Upper lobe of left lung (tissue), 6 donors: ENCODE measurements around the gene GLB1L3. TPM values are rescaled to one million over a fixed set of nuclear protein-coding genes. Genes with fewer than 3 reads are reported as not detected.

ENCODE experiments used
- ATAC-seq, 2 donors: fragments of 200-7000 bp; cut with Tn5 transposase; one replicate each; pipeline ENCODE4 v1.9.1; 2022; ENCODE audit warnings: mild to moderate bottlenecking in 2 of 2, moderate library complexity in 2 of 2; ENCODE audit not compliant: low FRiP score in 2 of 2
- DNase-seq, 2 donors: peaks; one replicate each; pipeline ENCODE4 v3.0.0-alpha.2; 2019 to 2020
- H3K27ac ChIP-seq, 4 donors: fragments of 200-600 bp; sonication (generic); one replicate each; pipeline ENCODE4 v1.5.1; 2016 to 2019
- H3K27me3 ChIP-seq, 4 donors: fragments of 200-600 bp; sonication (generic); one replicate each; pipeline ENCODE4 v1.5.1; 2017 to 2019
- H3K36me3 ChIP-seq, 4 donors: fragments of 200-600 bp; sonication (generic); one replicate each; pipeline ENCODE4 v1.5.1; 2016 to 2019
- H3K4me1 ChIP-seq, 4 donors: fragments of 200-600 bp; sonication (generic); one replicate each; pipeline ENCODE4 v1.5.1; 2018 to 2019
- H3K4me3 ChIP-seq, 4 donors: fragments of 200-600 bp; sonication (generic); one replicate each; pipeline ENCODE4 v1.5.1; 2017 to 2019; ENCODE audit warnings: mild to moderate bottlenecking in 2 of 4, moderate library complexity in 1 of 4
- H3K9me3 ChIP-seq, 4 donors: fragments of 200-600 bp; sonication (generic); one replicate each; pipeline ENCODE4 v1.5.1; 2018 to 2019
- CTCF ChIP-seq, 6 experiments: fragments of 450-650 bp in 4 of 6; fragments of 200-600 bp in 2 of 6; sonication (generic) in 2 of 6; IDR thresholded peaks; one replicate each; pipeline ENCODE4 v1.5.1; 2016 to 2019; ENCODE audit warnings: antibody characterized with exemption in 6 of 6
- EP300 ChIP-seq, 4 donors: sonication (generic); formaldehyde crosslinking; IDR thresholded peaks; one replicate each; pipeline ENCODE4 v1.5.1; 2017; ENCODE audit warnings: antibody characterized with exemption in 4 of 4, control low read depth in 2 of 4
- POLR2A ChIP-seq, 4 donors: fragments of 450-650 bp; IDR thresholded peaks; one replicate each; pipeline ENCODE4 v1.5.1; 2016 to 2017; ENCODE audit warnings: antibody characterized with exemption in 4 of 4, mild to moderate bottlenecking in 2 of 4
- POLR2AphosphoS5 ChIP-seq, 2 donors: sonication (generic); formaldehyde crosslinking; IDR thresholded peaks; one replicate each; pipeline ENCODE4 v1.5.1; 2017; ENCODE audit warnings: antibody characterized with exemption in 2 of 2
- WGBS, 2 donors: methylation state at CpG; one replicate each; pipeline ENCODE4 v1.1.5; 2017 to 2018; 5-methylcytosine and 5-hydroxymethylcytosine counted together
- total RNA-seq, 6 donors: library from RNA; depleted of rRNA in 4 of 6; stranded (reverse); fragments of >200 nt in 4 of 6; gene quantifications; one replicate each; pipeline versions ENCODE4 v1.1.0 to v1.2.1, GENCODE V29; 2016 to 2021
- donor health status: DM: no; HTN: no; CAD: no; lungs with moderate emphysema.
- donor health status: DM: no; HTN: yes; CAD: no; lungs with severe emphysema.

The GLB1L3 gene
- total RNA-seq, 6 donors from 2014 or later: 0.17 to 1.3 (median 1.0) TPM; not detected in 2

GRCh38 chr11:134236834-134237556, 39.2 kb upstream of the GLB1L3 start:
- Histone ChIP-seq H3K4me3 (no peak overlapping the region), H3K9me3 (no peaks in the 10 kb centered on the region), H3K4me1 (peaks cover 0 to 7% (median 5%) of the 10 kb centered on the region in 4 donors), H3K27ac (no peak overlapping the region), H3K36me3 (peaks cover 0 to 66% (median 30%) of the 10 kb centered on the region in 4 donors), H3K27me3 (no peaks in the 10 kb centered on the region)
- ATAC-seq (no peak), DNase-seq (no peak)
- WGBS, 2 donors: 86% methylated on average over 7 of the region's 7 CpGs
- TF ChIP-seq EP300 (IDR thresholded peaks at IDR 0.05): no peak
- TF ChIP-seq POLR2A (IDR thresholded peaks at IDR 0.05): no peak

- no peak overlapping the region for H3K4me3 ChIP-seq
- no peak for TF ChIP-seq EP300 (IDR thresholded peaks at IDR 0.05)
- TF ChIP-seq CTCF (IDR thresholded peaks at IDR 0.05): no peak
- TF ChIP-seq POLR2AphosphoS5 (IDR thresholded peaks at IDR 0.05): peak in 1 of 2 donors; percentile 36
- TF ChIP-seq POLR2A (IDR thresholded peaks at IDR 0.05): no peak
- ATAC-seq (no peak), DNase-seq (no peak)
- 76 to 83% methylated on average over 11 of the region's 11 CpGs for WGBS, 2 donors
- H3K4me1 ChIP-seq: peaks cover 0 to 3% (median under 1%) of the 10 kb centered on the region in 4 donors
- no peaks in the 10 kb centered on the region for H3K27me3 ChIP-seq
- no peaks in the 10 kb centered on the region for H3K9me3 ChIP-seq
- peaks cover 0 to 72% (median 31%) of the 10 kb centered on the region in 4 donors for H3K36me3 ChIP-seq
- no peak overlapping the region for H3K27ac ChIP-seq
Measured at GRCh38 chr11:134237557-134237922, 38.6 kb upstream of the GLB1L3 start.

DNA sequence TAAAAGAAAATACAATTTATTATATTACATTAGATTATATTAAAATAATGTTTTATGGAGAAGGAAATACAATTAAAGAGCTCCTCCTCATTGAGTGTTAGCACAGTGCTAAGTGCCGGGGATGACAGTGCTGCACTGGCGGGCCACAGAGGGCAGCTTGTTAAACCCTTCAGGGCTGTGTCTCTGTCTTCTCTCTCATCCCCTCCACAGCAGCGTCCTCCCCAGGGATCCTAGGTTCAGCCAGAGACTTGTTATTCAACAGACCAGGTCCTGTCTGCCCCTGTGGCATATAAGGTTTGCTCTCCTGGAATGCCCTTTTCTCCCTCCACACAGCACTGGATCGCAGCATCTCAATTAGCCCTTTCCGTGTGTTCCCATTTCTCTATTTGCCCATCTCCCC, 37.2 kb upstream of the GLB1L3 start:
- WGBS, 2 donors: 94 to 99% methylated on average over 5 of the region's 5 CpGs
- no peak for DNase-seq
- Histone ChIP-seq H3K4me3 (no peak overlapping the region), H3K27me3 (no peaks in the 10 kb centered on the region), H3K9me3 (no peaks in the 10 kb centered on the region), H3K27ac (no peak overlapping the region), H3K36me3 (peaks cover 0 to 86% (median 39%) of the 10 kb centered on the region in 4 donors), H3K4me1 (no peaks in the 10 kb centered on the region)
- no peak for TF ChIP-seq POLR2AphosphoS5 (IDR thresholded peaks at IDR 0.05)
- TF ChIP-seq CTCF (IDR thresholded peaks at IDR 0.05): no peak
- TF ChIP-seq EP300 (IDR thresholded peaks at IDR 0.05): no peak
- TF ChIP-seq POLR2A (IDR thresholded peaks at IDR 0.05): no peak
- ATAC-seq: no peak

GRCh38 chr11:134240592-134240991, 35.6 kb upstream of the GLB1L3 start:
- H3K36me3 ChIP-seq: peaks cover 4 to 96% (median 49%) of the 10 kb centered on the region in 4 donors

DNA sequence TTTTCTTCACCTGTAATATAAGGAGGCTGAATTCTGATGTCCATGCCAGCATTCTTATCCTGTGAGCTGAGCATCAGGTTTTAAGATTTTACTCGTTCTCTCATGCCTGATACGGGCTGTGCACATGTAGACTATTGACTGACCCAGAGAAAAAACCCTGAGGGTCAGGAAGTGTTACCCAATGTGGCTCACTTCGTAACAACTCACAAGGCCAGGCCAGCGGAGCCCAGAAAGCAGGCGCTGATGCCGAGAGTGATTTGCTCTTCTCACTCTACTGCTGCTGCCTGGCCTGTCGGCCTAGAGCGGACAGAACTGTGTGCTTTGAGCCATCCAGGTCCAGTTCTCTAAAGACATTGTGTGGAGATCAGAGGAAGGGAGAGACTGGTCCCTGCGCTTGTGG, 33.8 kb upstream of the GLB1L3 start:
- TF ChIP-seq POLR2A (IDR thresholded peaks at IDR 0.05) (no peak), CTCF (IDR thresholded peaks at IDR 0.05) (no peak), EP300 (IDR thresholded peaks at IDR 0.05) (no peak), POLR2AphosphoS5 (IDR thresholded peaks at IDR 0.05) (no peak)
- H3K27me3 ChIP-seq: no peaks in the 10 kb centered on the region
- H3K9me3 ChIP-seq: no peaks in the 10 kb centered on the region
- no peaks in the 10 kb centered on the region for H3K4me1 ChIP-seq
- DNase-seq (no peak), ATAC-seq (no peak)
- no peak overlapping the region for H3K27ac ChIP-seq
- WGBS, 2 donors: 87 to 93% methylated on average over 9 of the region's 9 CpGs
- H3K4me3 ChIP-seq: no peak overlapping the region
- peaks cover 4 to 98% (median 61%) of the 10 kb centered on the region in 4 donors for H3K36me3 ChIP-seq

More at GRCh38 chr11:134240592-134240991, 35.6 kb upstream of the GLB1L3 start:
- Histone ChIP-seq H3K4me3 (no peak overlapping the region), H3K27ac (no peak overlapping the region), H3K4me1 (no peaks in the 10 kb centered on the region), H3K27me3 (no peaks in the 10 kb centered on the region), H3K9me3 (no peaks in the 10 kb centered on the region)
- DNase-seq (no peak), ATAC-seq (no peak)
- no peak for TF ChIP-seq EP300 (IDR thresholded peaks at IDR 0.05)
- TF ChIP-seq POLR2A (IDR thresholded peaks at IDR 0.05): no peak
- TF ChIP-seq CTCF (IDR thresholded peaks at IDR 0.05): no peak
- TF ChIP-seq POLR2AphosphoS5 (IDR thresholded peaks at IDR 0.05): no peak
- 71 to 75% methylated on average over 6 of the region's 6 CpGs for WGBS, 2 donors
